ENCODE measurements around the gene ART5. TPM values are rescaled to one million over a fixed set of nuclear protein-coding genes. Genes with fewer than 3 reads are reported as not detected.

The ART5 gene
- total and polyA plus RNA-seq, 2 donors from 2014 or later: 2.8 TPM; not detected in 1

DNA sequence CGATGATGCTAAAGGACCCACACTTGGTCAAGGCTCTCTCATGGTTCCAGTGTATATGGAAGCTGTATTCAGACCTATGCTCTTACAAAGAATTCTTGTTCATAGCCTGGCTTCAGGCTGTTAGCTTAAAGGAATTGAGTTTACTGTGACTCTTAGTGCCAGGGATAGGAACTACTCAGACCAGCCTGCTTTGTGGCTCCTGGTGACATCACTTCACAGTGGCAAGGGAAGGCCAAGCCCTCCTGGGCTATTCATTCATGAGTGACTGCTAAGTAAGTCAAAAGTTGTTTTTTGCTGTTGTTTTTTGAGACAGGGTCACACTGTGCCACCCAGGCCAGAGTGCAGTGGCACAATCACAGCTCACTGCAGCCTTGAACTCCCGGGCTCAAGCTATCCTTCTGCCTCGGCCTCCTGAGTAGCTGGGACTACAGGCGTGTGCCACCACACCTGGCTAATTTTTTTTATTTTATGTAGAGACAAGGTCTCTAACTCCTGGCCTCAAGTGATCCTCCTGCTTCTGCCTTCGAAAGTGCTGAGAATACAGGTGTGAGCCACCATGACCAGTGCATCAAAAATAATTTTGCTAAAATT, 9.6 kb downstream of the ART5 start:
- FAIRE-seq: no peak
- H3K9me3 ChIP-seq (ENCODE audit: control insufficient read depth in 2 of 3, insufficient read depth in 1 of 3, low read length in 3 of 3): no peaks in the 10 kb centered on the region
- TF ChIP-seq, protein P1, sequence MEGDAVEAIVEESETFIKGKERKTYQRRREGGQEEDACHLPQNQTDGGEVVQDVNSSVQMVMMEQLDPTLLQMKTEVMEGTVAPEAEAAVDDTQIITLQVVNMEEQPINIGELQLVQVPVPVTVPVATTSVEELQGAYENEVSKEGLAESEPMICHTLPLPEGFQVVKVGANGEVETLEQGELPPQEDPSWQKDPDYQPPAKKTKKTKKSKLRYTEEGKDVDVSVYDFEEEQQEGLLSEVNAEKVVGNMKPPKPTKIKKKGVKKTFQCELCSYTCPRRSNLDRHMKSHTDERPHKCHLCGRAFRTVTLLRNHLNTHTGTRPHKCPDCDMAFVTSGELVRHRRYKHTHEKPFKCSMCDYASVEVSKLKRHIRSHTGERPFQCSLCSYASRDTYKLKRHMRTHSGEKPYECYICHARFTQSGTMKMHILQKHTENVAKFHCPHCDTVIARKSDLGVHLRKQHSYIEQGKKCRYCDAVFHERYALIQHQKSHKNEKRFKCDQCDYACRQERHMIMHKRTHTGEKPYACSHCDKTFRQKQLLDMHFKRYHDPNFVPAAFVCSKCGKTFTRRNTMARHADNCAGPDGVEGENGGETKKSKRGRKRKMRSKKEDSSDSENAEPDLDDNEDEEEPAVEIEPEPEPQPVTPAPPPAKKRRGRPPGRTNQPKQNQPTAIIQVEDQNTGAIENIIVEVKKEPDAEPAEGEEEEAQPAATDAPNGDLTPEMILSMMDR (IDR thresholded peaks at IDR 0.05; ENCODE audit: borderline replicate concordance, extremely low read depth, insufficient read depth): no peak
- intact Hi-C loops (cut with DNase I): no loop called here
- no peak overlapping the region for H3K27ac ChIP-seq (ENCODE audit: low read depth in 2 of 2, low read length in 2 of 2)
- H3K27me3 ChIP-seq (ENCODE audit: control insufficient read depth, insufficient read depth, low read length): no peaks in the 10 kb centered on the region
- H3K9ac ChIP-seq (ENCODE audit: low read length in 3 of 3): no peak overlapping the region
- H3K4me3 ChIP-seq (ENCODE audit: low read length in 3 of 3): no peak overlapping the region
- no peaks in the 10 kb centered on the region for H3K36me3 ChIP-seq (ENCODE audit: control insufficient read depth in 2 of 3, insufficient read depth in 3 of 3, low read length in 3 of 3)
- H3K4me1 ChIP-seq (ENCODE audit: control insufficient read depth in 2 of 3, insufficient read depth in 2 of 3, low read depth in 1 of 3, low read length in 3 of 3): peaks cover 0 to under 1% (median 0%) of the 10 kb centered on the region in 3 donors
- DNase-seq: no peak

- H3K9me3 ChIP-seq (ENCODE audit: control insufficient read depth in 2 of 3, insufficient read depth in 1 of 3, low read length in 3 of 3): no peaks in the 10 kb centered on the region
- no peak overlapping the region for H3K9ac ChIP-seq (ENCODE audit: low read length in 3 of 3)
- H3K4me1 ChIP-seq (ENCODE audit: control insufficient read depth in 2 of 3, insufficient read depth in 2 of 3, low read depth in 1 of 3, low read length in 3 of 3): peaks cover 0 to 2% (median 0%) of the 10 kb centered on the region in 3 donors
- intact Hi-C loops (cut with DNase I): no loop called here
- no peak for FAIRE-seq
- TF ChIP-seq, protein P1 (IDR thresholded peaks at IDR 0.05; ENCODE audit: borderline replicate concordance, extremely low read depth, insufficient read depth): no peak
- H3K27ac ChIP-seq (ENCODE audit: low read depth in 2 of 2, low read length in 2 of 2): no peak overlapping the region
- no peaks in the 10 kb centered on the region for H3K36me3 ChIP-seq (ENCODE audit: control insufficient read depth in 2 of 3, insufficient read depth in 3 of 3, low read length in 3 of 3)
- no peak overlapping the region for H3K4me3 ChIP-seq (ENCODE audit: low read length in 3 of 3)
- H3K27me3 ChIP-seq (ENCODE audit: control insufficient read depth, insufficient read depth, low read length): no peaks in the 10 kb centered on the region
- DNase-seq: no peak
Observed at GRCh38 chr11:3631331-3631730, 10.5 kb downstream of the ART5 start.

DNA sequence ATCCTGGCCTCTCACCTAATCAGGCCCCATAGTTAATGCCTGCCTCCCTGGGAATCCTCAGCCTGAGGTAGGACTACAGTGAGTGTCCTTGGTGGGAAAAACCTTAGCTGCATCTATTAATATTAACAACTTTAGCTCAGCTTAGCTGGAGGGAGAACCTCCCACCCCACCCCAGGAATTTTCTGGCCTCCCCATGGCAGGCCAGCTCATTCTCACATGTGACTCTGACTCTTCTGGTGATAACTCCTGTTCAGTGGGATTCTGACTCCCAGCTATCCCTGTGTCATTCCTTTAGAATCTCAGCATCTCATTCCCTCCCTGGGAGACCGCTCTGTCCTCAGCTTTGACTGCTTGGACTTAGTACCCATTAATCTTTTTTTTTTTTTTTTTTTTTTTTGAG, 14.5 kb downstream of the ART5 start:
- intact Hi-C loops (cut with DNase I): no loop called here
- no peak overlapping the region for H3K27ac ChIP-seq (ENCODE audit: low read depth in 2 of 2, low read length in 2 of 2)
- H3K4me1 ChIP-seq (ENCODE audit: control insufficient read depth in 2 of 3, insufficient read depth in 2 of 3, low read depth in 1 of 3, low read length in 3 of 3): peaks cover 0 to 2% (median 0%) of the 10 kb centered on the region in 3 donors
- TF ChIP-seq, protein P1 (IDR thresholded peaks at IDR 0.05; ENCODE audit: borderline replicate concordance, extremely low read depth, insufficient read depth): no peak
- no peaks in the 10 kb centered on the region for H3K27me3 ChIP-seq (ENCODE audit: control insufficient read depth, insufficient read depth, low read length)
- FAIRE-seq: no peak
- H3K36me3 ChIP-seq (ENCODE audit: control insufficient read depth in 2 of 3, insufficient read depth in 3 of 3, low read length in 3 of 3): no peaks in the 10 kb centered on the region
- peak in 1 of 5 donors; percentile 51 for DNase-seq
- H3K9me3 ChIP-seq (ENCODE audit: control insufficient read depth in 2 of 3, insufficient read depth in 1 of 3, low read length in 3 of 3): no peaks in the 10 kb centered on the region
- H3K9ac ChIP-seq (ENCODE audit: low read length in 3 of 3): no peak overlapping the region
- no peak overlapping the region for H3K4me3 ChIP-seq (ENCODE audit: low read length in 3 of 3)

Data from kidney (tissue), 14 donors.